Endothelial cell (in vitro differentiated cells): ENCODE measurements around the gene CCDC85C. TPM values are rescaled to one million over a fixed set of nuclear protein-coding genes. Genes with fewer than 3 reads are reported as not detected.

Experiments
- DNase-seq: peaks from one replicate; pipeline ENCODE4 v3.0.0; 2021; ENCODE audit warnings: low spot score
- H3K27ac Mint-ChIP-seq: one replicate; pipeline ENCODE4 v1.8.0; 2021; ENCODE audit warnings: mixed read lengths, inconsistent platforms; ENCODE audit not compliant: unreplicated experiment
- H3K27me3 Mint-ChIP-seq: one replicate; pipeline ENCODE4 v1.8.0; 2021; ENCODE audit warnings: mild to moderate bottlenecking, moderate library complexity, mixed read lengths, inconsistent platforms; ENCODE audit not compliant: unreplicated experiment
- H3K36me3 Mint-ChIP-seq: one replicate; pipeline ENCODE4 v1.8.0; 2021; ENCODE audit warnings: mild to moderate bottlenecking, low read depth, mixed read lengths, inconsistent platforms; ENCODE audit not compliant: unreplicated experiment
- H3K4me1 Mint-ChIP-seq: one replicate; pipeline ENCODE4 v1.8.0; 2021; ENCODE audit warnings: mild to moderate bottlenecking, mixed read lengths, inconsistent platforms; ENCODE audit not compliant: unreplicated experiment
- H3K4me3 Mint-ChIP-seq: one replicate; pipeline ENCODE4 v1.8.0; 2021; ENCODE audit warnings: mild to moderate bottlenecking, mixed read lengths, inconsistent platforms; ENCODE audit not compliant: unreplicated experiment
- H3K9me3 Mint-ChIP-seq: one replicate; pipeline ENCODE4 v1.8.0; 2021; ENCODE audit warnings: mixed read lengths, inconsistent platforms; ENCODE audit not compliant: unreplicated experiment
- CTCF ChIP-seq: fragments of 200-600 bp; sonication (generic); IDR thresholded peaks from one replicate; pipeline ENCODE4 v1.5.0; 2021; ENCODE audit warnings: antibody characterized with exemption; ENCODE audit not compliant: unreplicated experiment
- total RNA-seq: library from RNA; stranded (reverse); fragmentation: NEBNext Ultra II Directional; extraction: Animal tissue kit (Norgen Biotek cat#: 25700); gene quantifications from one replicate; pipeline ENCODE4 v1.2.1, GENCODE V29; 2021; ENCODE audit not compliant: unreplicated experiment

Gene CCDC85C
- total RNA-seq, 1 donor from 2014 or later: 42.1 TPM

DNA sequence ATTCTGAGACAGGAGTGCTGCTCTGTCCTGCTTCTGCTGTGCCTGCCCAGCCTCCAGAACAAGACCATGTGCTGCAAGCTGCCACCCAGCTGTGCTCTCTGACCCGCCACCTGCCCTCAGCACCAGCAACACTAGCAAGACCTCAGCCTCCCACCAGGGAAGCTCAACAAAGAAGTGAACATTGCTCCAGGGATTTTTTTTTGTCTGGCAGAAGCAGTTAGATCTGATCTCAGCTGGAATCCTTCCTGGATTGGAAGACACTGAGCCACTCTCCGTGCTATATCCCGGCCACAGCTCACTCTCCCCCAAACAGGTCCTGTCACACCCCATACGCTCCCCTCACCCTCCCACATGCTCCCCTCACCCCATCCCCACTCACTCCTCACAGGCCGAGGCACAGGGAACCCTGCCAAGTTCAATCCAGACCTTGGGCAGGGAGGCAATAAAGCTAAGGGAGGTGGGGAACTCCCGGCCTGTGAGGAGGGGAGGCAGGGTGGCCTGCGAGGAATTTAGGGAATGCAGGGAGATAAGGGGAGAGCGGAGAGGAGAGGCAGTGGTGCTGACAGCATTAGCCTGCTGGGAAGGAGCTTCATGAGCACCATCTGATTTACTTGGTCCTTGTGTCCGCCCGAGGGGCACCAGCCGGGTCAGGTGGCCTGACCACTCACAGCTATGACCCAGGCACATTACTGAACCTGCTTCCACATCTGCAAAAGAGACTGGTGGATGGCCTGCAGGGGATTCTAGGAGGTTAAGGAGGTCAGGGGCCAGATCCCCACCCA, 29.7 kb downstream of the CCDC85C start:
- Mint-ChIP-seq H3K27ac (peak overlapping the region; percentile 39), H3K4me1 (peaks cover 55% of the 10 kb centered on the region), H3K4me3 (no peak overlapping the region), H3K27me3 (peaks cover 23% of the 10 kb centered on the region), H3K36me3 (peaks cover 8% of the 10 kb centered on the region), H3K9me3 (no peaks in the 10 kb centered on the region)
- no peak for DNase-seq
- TF ChIP-seq CTCF: no peak

GRCh38 chr14:99573436-99574098, 30.4 kb downstream of the CCDC85C start:
- peaks cover 8% of the 10 kb centered on the region for H3K36me3 Mint-ChIP-seq
- TF ChIP-seq CTCF: no peak
- H3K4me3 Mint-ChIP-seq: no peak overlapping the region
- DNase-seq: no peak
- peaks cover 20% of the 10 kb centered on the region for H3K27me3 Mint-ChIP-seq
- H3K4me1 Mint-ChIP-seq: peaks cover 60% of the 10 kb centered on the region
- H3K9me3 Mint-ChIP-seq: no peaks in the 10 kb centered on the region
- H3K27ac Mint-ChIP-seq: peak overlapping the region; percentile 39

- H3K4me1 Mint-ChIP-seq: peaks cover 59% of the 10 kb centered on the region
- H3K27me3 Mint-ChIP-seq: peaks cover 18% of the 10 kb centered on the region
- no peak for DNase-seq
- H3K36me3 Mint-ChIP-seq: peaks cover 8% of the 10 kb centered on the region
- no peaks in the 10 kb centered on the region for H3K9me3 Mint-ChIP-seq
- no peak for TF ChIP-seq CTCF
- H3K4me3 Mint-ChIP-seq: no peak overlapping the region
- no peak overlapping the region for H3K27ac Mint-ChIP-seq
Observed at GRCh38 chr14:99573000-99573330, 31.0 kb downstream of the CCDC85C start.

- Mint-ChIP-seq H3K4me1 (peaks cover 55% of the 10 kb centered on the region), H3K27me3 (peaks cover 18% of the 10 kb centered on the region), H3K4me3 (peak overlapping the region; percentile 3), H3K9me3 (no peaks in the 10 kb centered on the region), H3K36me3 (peaks cover 4% of the 10 kb centered on the region), H3K27ac (no peak overlapping the region)
- TF ChIP-seq CTCF: no peak
- no peak for DNase-seq
Observed at GRCh38 chr14:99572173-99572999, 31.6 kb downstream of the CCDC85C start.
